HL-60 (cell line): Measurements from ENCODE around the gene DDAH1.

Experiments
- DNase-seq, 2 experiments: peaks; one replicate each; pipeline ENCODE4 v3.0.0-alpha.2; 2010 to 2020; ENCODE audit warnings: low read depth in 1 of 2, low spot score in 1 of 2
- H3K27ac ChIP-seq: fragments of 250-450 bp; sonication (Bioruptor Pico); replicated peaks from 2 replicates; pipeline ENCODE4 v1.5.1; 2020; ENCODE audit warnings: mild to moderate bottlenecking, moderate library complexity
- H3K27me3 ChIP-seq: fragments of 250-450 bp; sonication (Bioruptor Pico); 2 replicates; pipeline ENCODE4 v1.5.1; 2021; ENCODE audit warnings: mild to moderate bottlenecking, moderate library complexity; ENCODE audit not compliant: insufficient read depth, poor library complexity, severe bottlenecking
- H3K4me3 ChIP-seq: replicated peaks from 2 replicates; pipeline ENCODE4 v1.5.1; 2011; ENCODE audit warnings: mild to moderate bottlenecking, control low read depth, low read length; ENCODE audit not compliant: insufficient read depth
- CTCF ChIP-seq: IDR thresholded peaks from one replicate; pipeline ENCODE4 v1.5.1; 2011; ENCODE audit warnings: low read length, control low read depth, inconsistent platforms; ENCODE audit not compliant: insufficient read depth
- GABPA ChIP-seq: IDR thresholded peaks from 2 replicates; pipeline ENCODE4 v1.6.1; 2012; ENCODE audit warnings: low read depth
- POLR2AphosphoS5 ChIP-seq: IDR thresholded peaks from 2 replicates; pipeline ENCODE4 v1.6.1; 2012; ENCODE audit warnings: low read depth
- REST ChIP-seq: IDR thresholded peaks from 2 replicates; pipeline ENCODE4 v1.6.1; 2012; ENCODE audit warnings: low read depth; ENCODE audit not compliant: insufficient replicate concordance
- SPI1 ChIP-seq: IDR thresholded peaks from 2 replicates; pipeline ENCODE4 v1.6.1; 2012; ENCODE audit warnings: low read depth, mild to moderate bottlenecking, borderline replicate concordance

Gene DDAH1

GRCh38 chr1:85437139-85437538 lies 27.8 kb downstream of the DDAH1 start:
- Histone ChIP-seq H3K27me3 (no peaks in the 10 kb centered on the region), H3K4me3 (no peak overlapping the region), H3K27ac (no peak overlapping the region)
- no peak for TF ChIP-seq CTCF
- no peak for TF ChIP-seq SPI1
- TF ChIP-seq POLR2AphosphoS5, result no peak
- no peak for TF ChIP-seq GABPA
- no peak for TF ChIP-seq REST
- no peak for DNase-seq

GRCh38 chr1:85433096-85433495 lies 31.9 kb downstream of the DDAH1 start:
- TF ChIP-seq REST (no peak), GABPA (no peak), SPI1 (no peak), CTCF (no peak), POLR2AphosphoS5 (no peak)
- no peaks in the 10 kb centered on the region for H3K27me3 ChIP-seq
- no peak for DNase-seq
- no peak overlapping the region for H3K27ac ChIP-seq
- no peak overlapping the region for H3K4me3 ChIP-seq

GRCh38 chr1:85428471-85429089 lies 36.4 kb downstream of the DDAH1 start:
- TF ChIP-seq GABPA, result no peak
- TF ChIP-seq SPI1, result peak; percentile 55
- DNase-seq, result peak; percentile 20 to 23
- Histone ChIP-seq H3K27ac (peak overlapping the region; percentile 17; the same call in 1 of the 2 replicates), H3K27me3 (no peaks in the 10 kb centered on the region), H3K4me3 (no peak overlapping the region)

GRCh38 chr1:85427849-85428248 lies 37.1 kb downstream of the DDAH1 start:
- Histone ChIP-seq H3K4me3 (no peak overlapping the region), H3K27ac (peak overlapping the region; percentile 17; the same call in 1 of the 2 replicates), H3K27me3 (no peaks in the 10 kb centered on the region)
- DNase-seq, result peak; percentile 4 to 18
- TF ChIP-seq POLR2AphosphoS5, result no peak
- no peak for TF ChIP-seq REST
- TF ChIP-seq CTCF, result no peak
- no peak for TF ChIP-seq GABPA
- no peak for TF ChIP-seq SPI1
